ENCODE data around the gene CNOT6. TPM values are rescaled to one million over a fixed set of nuclear protein-coding genes. Genes with fewer than 3 reads are reported as not detected.
A peak's percentile ranks its signal among the peaks of the same experiment; 100 is the strongest.
"Not testable (repeated sequence)": the region's sequence is repeated elsewhere in the genome, so short reads cannot be mapped to it uniquely, and the experiment has no call there.

The CNOT6 gene
- total RNA-seq, 2 experiments from 2014 or later: 34.4 to 43.2 TPM

- ATAC-seq (no peak), DNase-seq (no peak)
- H3K4me3 Mint-ChIP-seq: no peak overlapping the region
- ChIA-PET POLR2A (no interaction called here), CTCF (interaction anchor here (0.9 kb wide), 1 partner anchor 85 kb away, joined by 3 read pairs; no protein-coding TSS in a partner anchor)
- H3K9me3 Mint-ChIP-seq (ENCODE audit: low read depth): no peaks in the 10 kb centered on the region
- intact Hi-C loops (cut with DNase I, micrococcal nuclease): no loop called here
- H3K4me1 Mint-ChIP-seq: peaks cover 75% of the 10 kb centered on the region
- H3K27me3 Mint-ChIP-seq: no peaks in the 10 kb centered on the region
- H3K27ac Mint-ChIP-seq: no peak overlapping the region
- H3K36me3 Mint-ChIP-seq (ENCODE audit: low read depth): peaks cover 3% of the 10 kb centered on the region
Observed at GRCh38 chr5:180521101-180521500, 26.9 kb downstream of the CNOT6 start.

DNA sequence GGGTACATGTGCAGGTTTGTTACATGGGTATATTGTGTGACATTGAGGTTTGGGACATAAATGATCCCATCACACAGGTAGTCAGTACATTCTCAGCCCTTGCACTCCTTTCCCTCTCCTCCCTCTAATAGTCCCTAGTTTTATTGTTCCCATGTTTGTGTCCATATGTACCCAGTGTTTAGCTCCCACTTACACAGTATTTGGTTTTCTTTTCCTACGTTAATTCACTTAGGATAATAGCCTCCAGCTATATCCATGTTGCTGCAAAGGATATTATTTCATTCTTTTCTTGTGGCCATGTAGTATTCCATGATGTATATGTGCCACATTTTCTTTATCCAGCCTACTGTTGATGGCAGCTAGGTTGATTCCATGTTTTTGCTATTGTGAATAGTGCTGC, 27.4 kb downstream of the CNOT6 start:
- POLR2A ChIA-PET: no interaction called here
- ATAC-seq: no peak

DNA sequence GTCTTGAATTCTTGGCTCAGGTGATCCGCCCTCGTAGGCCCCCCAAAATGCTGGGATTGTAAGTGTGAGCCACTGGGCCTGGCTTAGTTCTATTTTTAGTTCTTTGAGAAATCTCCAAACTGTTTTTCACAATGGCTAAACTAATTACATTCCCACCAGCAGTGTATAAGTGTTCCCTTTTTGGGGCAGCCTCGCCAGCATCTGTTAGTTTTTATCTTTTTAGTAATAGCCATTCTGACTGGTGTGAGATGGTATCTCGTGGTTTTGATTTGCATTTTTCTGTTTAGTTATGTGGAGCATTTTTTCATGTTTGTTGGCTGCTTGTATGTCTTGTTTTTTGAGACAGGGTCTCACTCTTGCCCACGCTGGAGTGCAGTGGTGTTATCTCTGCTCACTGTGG, 28.2 kb downstream of the CNOT6 start:
- no peaks in the 10 kb centered on the region for H3K27me3 Mint-ChIP-seq
- H3K4me1 Mint-ChIP-seq: peaks cover 69% of the 10 kb centered on the region
- peaks cover 3% of the 10 kb centered on the region for H3K36me3 Mint-ChIP-seq (ENCODE audit: low read depth)
- H3K4me3 Mint-ChIP-seq: no peak overlapping the region
- ChIA-PET POLR2A (no interaction called here), CTCF (interaction anchor here (1.5 kb wide), 1 partner anchor 77 kb away, joined by 3 read pairs; no protein-coding TSS in a partner anchor)
- intact Hi-C loops (cut with DNase I, micrococcal nuclease): no loop called here
- peak overlapping the region; percentile 0 for H3K27ac Mint-ChIP-seq
- ATAC-seq (no peak), DNase-seq (no peak)
- H3K9me3 Mint-ChIP-seq (ENCODE audit: low read depth): no peaks in the 10 kb centered on the region

More for the DNA sequence above, 27.4 kb downstream of the CNOT6 start:
- Mint-ChIP-seq H3K27ac (no peak overlapping the region), H3K4me1 (peaks cover 76% of the 10 kb centered on the region), H3K27me3 (no peaks in the 10 kb centered on the region), H3K4me3 (no peak overlapping the region), H3K9me3 (ENCODE audit: low read depth) (no peaks in the 10 kb centered on the region), H3K36me3 (ENCODE audit: low read depth) (peaks cover 3% of the 10 kb centered on the region)
- CTCF ChIA-PET: interaction anchor here (1.5 kb wide), 1 partner anchor 78 kb away, joined by 3 read pairs; no protein-coding TSS in a partner anchor
- no peak for DNase-seq
- intact Hi-C loops (cut with DNase I, micrococcal nuclease): no loop called here

DNA sequence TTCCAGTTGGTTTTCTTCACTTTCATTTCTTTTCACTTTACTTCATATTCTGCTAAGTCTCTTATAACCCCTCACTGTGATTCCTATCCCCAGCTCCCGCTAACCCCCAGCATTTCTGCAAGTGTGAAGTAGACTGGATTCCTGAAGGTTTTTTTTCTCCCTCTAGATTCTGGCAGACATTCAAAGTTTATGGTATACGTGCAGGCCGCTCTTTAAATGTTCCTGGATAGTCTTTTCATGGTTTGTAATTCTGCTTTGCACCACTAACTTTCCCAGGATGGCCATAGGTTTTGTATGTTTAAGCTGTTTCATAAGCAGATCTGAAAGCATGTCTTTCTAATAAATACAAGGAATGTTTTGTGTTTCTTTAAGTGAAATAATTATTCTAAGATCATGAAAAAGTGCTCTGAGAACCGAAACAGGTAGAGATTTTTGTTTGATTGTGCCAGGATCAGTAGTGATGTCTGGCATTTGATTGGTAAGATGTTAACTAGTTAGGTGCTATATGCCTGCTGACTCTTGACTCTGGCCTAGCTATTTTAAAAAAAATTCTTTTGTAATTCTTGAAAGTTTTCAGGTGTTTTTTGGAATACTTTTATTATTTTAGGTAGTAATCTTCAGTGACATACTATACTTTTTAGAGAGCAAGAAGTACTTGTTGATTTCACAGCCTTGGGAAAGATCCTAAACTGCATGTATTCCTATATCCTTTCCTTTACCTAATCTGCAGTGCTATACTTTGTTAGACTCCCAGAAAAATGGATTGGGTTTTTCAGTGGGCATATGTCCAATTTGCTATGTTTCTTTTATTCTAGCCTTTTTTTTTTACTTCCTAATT, 29.7 kb downstream of the CNOT6 start:
- ChIA-PET CTCF (interaction anchor here (0.6 kb wide), 1 partner anchor 24 kb away, joined by 3 read pairs; no protein-coding TSS in a partner anchor), POLR2A (no interaction called here)
- ATAC-seq (no peak), DNase-seq (no peak)
- peaks cover 63% of the 10 kb centered on the region for H3K4me1 Mint-ChIP-seq
- peaks cover 3% of the 10 kb centered on the region for H3K36me3 Mint-ChIP-seq (ENCODE audit: low read depth)
- H3K9me3 Mint-ChIP-seq (ENCODE audit: low read depth): no peaks in the 10 kb centered on the region
- intact Hi-C loops (cut with DNase I, micrococcal nuclease): no loop called here
- no peak overlapping the region for H3K4me3 Mint-ChIP-seq
- no peaks in the 10 kb centered on the region for H3K27me3 Mint-ChIP-seq
- peak overlapping the region; percentile 37 for H3K27ac Mint-ChIP-seq

DNA sequence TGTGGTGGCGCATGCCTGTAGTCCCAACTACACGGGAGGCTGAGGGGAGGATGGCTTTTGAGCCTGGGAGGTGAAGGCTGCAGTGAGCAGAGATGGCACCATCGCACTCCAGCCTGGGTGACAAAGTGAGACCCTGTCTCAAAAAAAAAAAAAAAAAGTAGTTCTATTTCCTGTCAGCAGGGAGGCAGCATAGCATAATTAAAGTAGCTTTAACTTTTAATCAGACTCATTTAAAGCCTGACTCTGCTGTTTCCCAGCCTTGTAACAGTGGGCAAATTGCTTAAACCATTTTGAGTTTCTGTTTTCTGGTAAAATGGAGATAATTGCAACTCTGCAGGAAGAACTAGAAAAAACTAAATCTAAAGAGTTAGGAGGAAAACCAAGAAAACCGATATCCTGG, 31.2 kb downstream of the CNOT6 start:
- DNase-seq (no peak), ATAC-seq (no peak)
- Mint-ChIP-seq H3K27ac (no peak overlapping the region), H3K27me3 (no peaks in the 10 kb centered on the region), H3K4me1 (peaks cover 56% of the 10 kb centered on the region), H3K9me3 (ENCODE audit: low read depth) (no peaks in the 10 kb centered on the region), H3K36me3 (ENCODE audit: low read depth) (peaks cover 11% of the 10 kb centered on the region), H3K4me3 (no peak overlapping the region)
- ChIA-PET POLR2A (interaction anchor here (0.6 kb wide), 1 partner anchor 160 kb away, joined by 9 read pairs; no protein-coding TSS in a partner anchor), CTCF (interaction anchor here (0.5 to 1.2 kb wide), 4 partner anchors 81 to 210 kb away, joined by 3 to 4 read pairs (median 3); no protein-coding TSS in a partner anchor)
- intact Hi-C loops (cut with DNase I, micrococcal nuclease): loop anchor here in 1 of 2 experiments (1.0 kb wide), 1 partner anchor 81 kb away; no protein-coding TSS in a partner anchor

DNA sequence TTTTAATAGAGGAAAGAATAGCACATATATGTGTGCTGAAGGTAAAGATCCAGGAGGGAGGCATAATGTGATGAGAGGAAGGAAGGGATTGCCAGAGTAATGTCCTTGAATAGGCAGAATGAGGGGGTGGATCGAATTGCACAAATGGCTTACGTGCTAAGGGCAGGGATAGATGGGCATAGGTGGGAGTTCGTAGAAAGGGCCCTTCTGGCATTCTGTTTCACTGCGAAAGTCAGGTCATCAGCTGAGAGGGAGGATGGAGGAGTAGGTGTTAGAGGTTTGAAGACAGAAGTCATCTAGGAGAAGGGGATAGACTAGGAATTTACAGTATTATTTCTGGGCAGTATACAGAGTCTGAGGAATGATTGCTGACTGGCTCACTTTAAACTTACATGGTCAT, 32.1 kb downstream of the CNOT6 start:
- Mint-ChIP-seq H3K4me1 (peaks cover 52% of the 10 kb centered on the region), H3K4me3 (no peak overlapping the region), H3K36me3 (ENCODE audit: low read depth) (peaks cover 8% of the 10 kb centered on the region), H3K27me3 (no peaks in the 10 kb centered on the region), H3K9me3 (ENCODE audit: low read depth) (no peaks in the 10 kb centered on the region), H3K27ac (no peak overlapping the region)
- ATAC-seq (no peak), DNase-seq (no peak)
- intact Hi-C loops (cut with DNase I, micrococcal nuclease): no loop called here
- ChIA-PET POLR2A (no interaction called here), CTCF (interaction anchor here (0.6 kb wide), 2 partner anchors 35 to 146 kb away, joined by 3 read pairs; no protein-coding TSS in a partner anchor)

DNA sequence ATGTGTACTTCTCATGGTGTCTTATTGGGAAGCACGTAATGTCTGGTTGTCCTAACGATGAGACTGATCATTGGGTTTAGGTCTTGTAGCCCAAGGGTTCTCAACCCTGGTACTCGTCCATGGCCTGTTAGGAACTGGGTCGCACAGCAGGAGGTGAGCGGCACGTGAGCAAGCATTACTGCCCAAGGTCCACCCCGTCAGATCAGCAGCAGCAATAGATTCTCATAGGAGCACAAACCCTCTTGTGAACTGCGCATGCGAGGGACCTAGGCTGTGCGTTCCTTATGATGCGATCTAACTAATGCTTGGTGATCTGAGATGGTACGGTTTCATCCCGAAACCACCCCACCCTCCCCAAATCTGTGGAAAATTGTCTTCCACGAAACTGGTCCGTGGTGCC, 33.5 kb downstream of the CNOT6 start:
- intact Hi-C loops (cut with DNase I, micrococcal nuclease): no loop called here
- Mint-ChIP-seq H3K27me3 (no peaks in the 10 kb centered on the region), H3K4me3 (no peak overlapping the region), H3K27ac (no peak overlapping the region), H3K9me3 (ENCODE audit: low read depth) (no peaks in the 10 kb centered on the region), H3K36me3 (ENCODE audit: low read depth) (peaks cover 21% of the 10 kb centered on the region), H3K4me1 (peaks cover 44% of the 10 kb centered on the region)
- CTCF ChIA-PET: no interaction called here
- DNase-seq: no peak
- POLR2A ChIA-PET: no interaction called here
- ATAC-seq: no peak

- ATAC-seq; POLR2A ChIA-PET; H3K4me3 Mint-ChIP-seq; H3K27me3 Mint-ChIP-seq; intact Hi-C loops (cut with DNase I, micrococcal nuclease); DNase-seq; H3K27ac Mint-ChIP-seq; CTCF ChIA-PET; H3K9me3 Mint-ChIP-seq (ENCODE audit: low read depth): not testable (repeated sequence)
- H3K36me3 Mint-ChIP-seq (ENCODE audit: low read depth): peaks cover 34% of the 10 kb centered on the region
- peaks cover 17% of the 10 kb centered on the region for H3K4me1 Mint-ChIP-seq
Observed at GRCh38 chr5:180531036-180531585, 36.9 kb downstream of the CNOT6 start.

DNA sequence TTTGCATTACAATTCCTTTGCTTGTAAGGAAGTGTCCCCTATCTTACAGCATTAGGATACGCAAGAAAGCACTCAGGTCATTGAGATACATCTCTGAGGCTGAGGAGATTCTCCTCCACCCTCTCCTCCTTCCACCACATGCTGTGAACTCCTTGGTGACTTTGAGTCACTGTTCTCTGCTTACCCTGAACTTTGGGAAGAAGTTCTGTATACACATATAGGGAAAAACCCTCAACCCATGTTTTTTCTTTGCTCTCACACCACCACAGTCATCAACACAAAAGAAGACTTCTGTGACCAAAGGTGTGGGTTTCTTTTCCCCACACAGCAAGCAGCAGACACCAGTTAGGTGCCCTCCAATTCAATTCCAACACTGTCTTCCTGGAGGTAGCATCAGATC, 38.1 kb downstream of the CNOT6 start:
- ChIA-PET CTCF (no interaction called here), POLR2A (no interaction called here)
- DNase-seq (no peak), ATAC-seq (peak; percentile 61)
- H3K9me3 Mint-ChIP-seq (ENCODE audit: low read depth): no peaks in the 10 kb centered on the region
- peak overlapping the region; percentile 40 for H3K27ac Mint-ChIP-seq
- H3K4me1 Mint-ChIP-seq: peaks cover 12% of the 10 kb centered on the region
- H3K27me3 Mint-ChIP-seq: no peaks in the 10 kb centered on the region
- peaks cover 39% of the 10 kb centered on the region for H3K36me3 Mint-ChIP-seq (ENCODE audit: low read depth)
- intact Hi-C loops (cut with DNase I, micrococcal nuclease): no loop called here
- no peak overlapping the region for H3K4me3 Mint-ChIP-seq

- DNase-seq: no peak
- intact Hi-C loops (cut with DNase I, micrococcal nuclease): no loop called here
- no peaks in the 10 kb centered on the region for H3K9me3 Mint-ChIP-seq (ENCODE audit: low read depth)
- peaks cover 12% of the 10 kb centered on the region for H3K4me1 Mint-ChIP-seq
- no peak overlapping the region for H3K4me3 Mint-ChIP-seq
- ChIA-PET CTCF (interaction anchor here (0.7 kb wide), 1 partner anchor 33 kb away, joined by 3 read pairs; no protein-coding TSS in a partner anchor), POLR2A (no interaction called here)
- no peak overlapping the region for H3K27ac Mint-ChIP-seq
- no peaks in the 10 kb centered on the region for H3K27me3 Mint-ChIP-seq
- peaks cover 43% of the 10 kb centered on the region for H3K36me3 Mint-ChIP-seq (ENCODE audit: low read depth)
- no peak for ATAC-seq
Observed at GRCh38 chr5:180533845-180534244, 39.7 kb downstream of the CNOT6 start.

DNA sequence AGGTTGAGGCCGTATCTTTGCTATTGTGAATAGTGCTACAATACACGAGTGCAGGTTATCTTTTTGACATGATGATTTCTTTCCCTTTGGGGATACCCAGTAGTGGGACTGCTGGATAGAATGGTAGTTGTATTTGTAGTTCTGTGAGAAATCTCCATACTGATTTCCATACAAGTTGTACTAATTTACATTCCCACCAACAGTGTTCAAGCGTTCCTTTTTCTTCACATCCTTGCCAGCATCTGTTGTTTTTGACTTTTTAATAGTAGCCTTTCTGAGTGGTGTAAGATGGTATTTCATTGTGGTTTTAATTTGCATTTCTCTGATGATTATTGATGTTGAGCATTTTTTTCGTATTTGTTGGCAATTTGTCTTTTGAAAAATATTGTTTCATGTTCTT, 41.4 kb downstream of the CNOT6 start:
- Mint-ChIP-seq H3K9me3 (ENCODE audit: low read depth) (no peaks in the 10 kb centered on the region), H3K36me3 (ENCODE audit: low read depth) (peaks cover 46% of the 10 kb centered on the region), H3K27ac (no peak overlapping the region), H3K4me1 (peaks cover 21% of the 10 kb centered on the region), H3K27me3 (no peaks in the 10 kb centered on the region), H3K4me3 (no peak overlapping the region)
- ATAC-seq (no peak), DNase-seq (no peak)
- ChIA-PET CTCF (no interaction called here), POLR2A (no interaction called here)
- intact Hi-C loops (cut with DNase I, micrococcal nuclease): no loop called here

Measured in activated CD4-positive, alpha-beta T cell treated with anti-CD3 and anti-CD28 coated beads for 36 hours (primary cell).